GM12878 (cell line): ENCODE measurements around the gene RBM15B. TPM values are rescaled to one million over a fixed set of nuclear protein-coding genes. Genes with fewer than 3 reads are reported as not detected.

Experiments
- ATAC-seq: fragments of 200-7000 bp; cut with Tn5 transposase; 3 replicates; pipeline ENCODE4 v1.9.1; 2020; ENCODE audit warnings: mild to moderate bottlenecking, moderate library complexity
- BruUV-seq: library from RNA; stranded (reverse); fragments of 400-500 nt; replicated peaks from 2 replicates; lab custom pipeline; 2021; lab: Mats Ljungman, UMichigan
- CTCF ChIA-PET: fragments of 300-600 bp; sonication (Branson Sonifier 250); formaldehyde crosslinking; extraction: SDS; loops from one replicate; lab custom pipeline; 2021; ENCODE audit warnings: inconsistent platforms; lab: Yijun Ruan, JAX
- POLR2A ChIA-PET: fragments of 350-600 bp; formaldehyde crosslinking; extraction: SDS; loops from one replicate; lab custom pipeline; 2021; ENCODE audit warnings: inconsistent platforms; lab: Charles Lee
- RAD21 ChIA-PET: fragments of 300-600 bp; sonication (Branson Sonifier 250); formaldehyde crosslinking; loops from one replicate; lab custom pipeline; 2023; ENCODE audit warnings: antibody characterized with exemption; ENCODE audit not compliant: unreplicated experiment; lab: Charles Lee
- SMC1A ChIA-PET: fragments of 300-600 bp; sonication (Branson Sonifier 250); formaldehyde crosslinking; loops from one replicate; lab custom pipeline; 2023; ENCODE audit not compliant: unreplicated experiment, uncharacterized antibody; lab: Charles Lee
- DNase-seq: peaks from one replicate; pipeline ENCODE4 v3.0.0-alpha.2; 2011; ENCODE audit warnings: low read depth, low spot score
- FAIRE-seq: peaks from 3 replicates; lab custom pipeline; 2011; peaks lifted over from hg19 to GRCh38; lab: Jason Lieb, UNC
- H2AFZ ChIP-seq: 2 replicates; pipeline ENCODE4 v1.6.0; 2011; ENCODE audit warnings: low read depth, low read length, control low read depth; ENCODE audit not compliant: control insufficient read depth
- H3K27ac ChIP-seq: 2 replicates; pipeline ENCODE4 v1.5.1; 2011; ENCODE audit warnings: control low read depth; ENCODE audit not compliant: control insufficient read depth, insufficient read depth
- H3K27me3 ChIP-seq, 2 experiments: replicated peaks in 1 of 2; 2 replicates each; pipeline versions ENCODE4 v1.6.0 to v1.6.1; 2011; ENCODE audit warnings: low read length in 1 of 2; ENCODE audit not compliant: control insufficient read depth in 2 of 2, insufficient read depth in 2 of 2
- H3K36me3 ChIP-seq, 2 experiments: 2 replicates each; pipeline ENCODE4 v1.5.1; 2011; ENCODE audit warnings: low read length in 1 of 2; ENCODE audit not compliant: control insufficient read depth in 2 of 2, insufficient read depth in 2 of 2
- H3K4me1 ChIP-seq: 2 replicates; pipeline ENCODE4 v1.6.1; 2011; ENCODE audit warnings: mild to moderate bottlenecking, low read length, moderate library complexity, mixed read lengths; ENCODE audit not compliant: control insufficient read depth, insufficient read depth
- H3K4me2 ChIP-seq: 2 replicates; pipeline ENCODE4 v1.6.0; 2011; ENCODE audit warnings: control low read depth; ENCODE audit not compliant: control insufficient read depth, insufficient read depth
- H3K4me3 ChIP-seq: fragments of 200-600 bp; sonication (generic); 2 replicates; pipeline ENCODE4 v1.5.1; 2016
- H3K79me2 ChIP-seq: 2 replicates; pipeline ENCODE4 v1.6.0; 2011; ENCODE audit warnings: low read length; ENCODE audit not compliant: control insufficient read depth, insufficient read depth
- H3K9ac ChIP-seq: 2 replicates; pipeline ENCODE4 v1.8.0; 2011; ENCODE audit warnings: low read length, control low read depth, mixed read lengths; ENCODE audit not compliant: control insufficient read depth, insufficient read depth
- H3K9me3 ChIP-seq: replicated peaks from 3 replicates; pipeline ENCODE4 v1.5.1; 2011; ENCODE audit warnings: mild to moderate bottlenecking, low read length; ENCODE audit not compliant: control insufficient read depth, insufficient read depth
- H4K20me1 ChIP-seq: 2 replicates; pipeline ENCODE4 v1.6.0; 2011; ENCODE audit not compliant: control insufficient read depth, insufficient read depth
- ATF7 ChIP-seq: fragments of 450-650 bp; IDR thresholded peaks from 2 replicates; pipeline ENCODE4 v1.6.1; 2016; ENCODE audit warnings: low read depth, mild to moderate bottlenecking
- CBFB ChIP-seq: IDR thresholded peaks from 2 replicates; pipeline ENCODE4 v1.6.1; 2016; ENCODE audit warnings: antibody characterized with exemption, low read depth
- CHD2 ChIP-seq: IDR thresholded peaks from 2 replicates; pipeline ENCODE4 v1.6.1; 2011; ENCODE audit warnings: low read depth, low read length, improper control_type of control experiment, borderline replicate concordance
- E2F8 ChIP-seq: fragments of 450-650 bp; IDR thresholded peaks from 2 replicates; pipeline ENCODE4 v1.6.1; 2018; ENCODE audit warnings: mild to moderate bottlenecking, low read depth, moderate library complexity; ENCODE audit not compliant: partially characterized antibody
- EP300 ChIP-seq, 2 experiments: fragments of 150-350 bp in 1 of 2; IDR thresholded peaks; 2 replicates each; pipeline ENCODE4 v1.6.1; 2011 to 2012; ENCODE audit warnings: low read depth in 2 of 2, low read length in 2 of 2, borderline replicate concordance in 1 of 2, improper control_type of control experiment in 1 of 2, inconsistent platforms in 1 of 2; ENCODE audit not compliant: control insufficient read depth in 1 of 2
- EZH2 ChIP-seq: IDR thresholded peaks from 2 replicates; pipeline ENCODE4 v1.6.1; 2012; ENCODE audit warnings: low read depth, mild to moderate bottlenecking, control low read depth, inconsistent platforms, low read length, borderline replicate concordance; ENCODE audit not compliant: control insufficient read depth
- HCFC1 ChIP-seq: fragments of 150-350 bp; IDR thresholded peaks from 2 replicates; pipeline ENCODE4 v1.6.1; 2014; ENCODE audit warnings: low read length
- IRF5 ChIP-seq: fragments of 450-650 bp; IDR thresholded peaks from 2 replicates; pipeline ENCODE4 v1.6.1; 2017; ENCODE audit warnings: borderline replicate concordance
- JUNB ChIP-seq: IDR thresholded peaks from 2 replicates; pipeline ENCODE4 v1.6.1; 2016; ENCODE audit warnings: antibody characterized with exemption, mild to moderate bottlenecking
- MYB ChIP-seq: fragments of 150-350 bp; IDR thresholded peaks from 2 replicates; pipeline ENCODE4 v1.6.1; 2014; ENCODE audit warnings: mild to moderate bottlenecking, low read depth, low read length, borderline replicate concordance
- NR2C1 ChIP-seq: fragments of 450-650 bp; IDR thresholded peaks from 2 replicates; pipeline ENCODE4 v1.6.1; 2017; ENCODE audit warnings: antibody characterized with exemption, mild to moderate bottlenecking, moderate library complexity
- PKNOX1 ChIP-seq: fragments of 450-650 bp; IDR thresholded peaks from 2 replicates; pipeline ENCODE4 v1.6.1; 2016; ENCODE audit warnings: mild to moderate bottlenecking
- RAD21 ChIP-seq: IDR thresholded peaks from 2 replicates; pipeline ENCODE4 v1.6.1; 2011; ENCODE audit warnings: mild to moderate bottlenecking, low read depth, low read length, moderate library complexity; ENCODE audit not compliant: insufficient read depth
- RAD51 ChIP-seq: fragments of 450-650 bp; IDR thresholded peaks from 2 replicates; pipeline ENCODE4 v1.6.1; 2016; ENCODE audit warnings: moderate library complexity, mild to moderate bottlenecking, inconsistent platforms
- SMAD5 ChIP-seq: IDR thresholded peaks from 2 replicates; pipeline ENCODE4 v1.6.1; 2016; ENCODE audit warnings: antibody characterized with exemption, low read depth
- SMARCA5 ChIP-seq: fragments of 450-650 bp; IDR thresholded peaks from 2 replicates; pipeline ENCODE4 v1.6.1; 2017; ENCODE audit warnings: mild to moderate bottlenecking
- TAF1 ChIP-seq: IDR thresholded peaks from 2 replicates; pipeline ENCODE4 v1.6.1; 2011; ENCODE audit warnings: mild to moderate bottlenecking, low read depth, low read length, borderline replicate concordance
- TARDBP ChIP-seq: IDR thresholded peaks from 2 replicates; pipeline ENCODE4 v1.6.1; 2016; ENCODE audit warnings: borderline replicate concordance
- USF2 ChIP-seq: IDR thresholded peaks from 2 replicates; pipeline ENCODE4 v1.6.1; 2011; ENCODE audit warnings: low read depth, low read length, improper control_type of control experiment, borderline replicate concordance
- WGBS: methylation state at CpG from one replicate; pipeline ENCODE4 v1.1.6; 2016; ENCODE audit warnings: low lambda C conversion rate; ENCODE audit not compliant: insufficient replicate concordance, insufficient coverage; ENCODE audit errors: missing lambda C conversion rate; 5-methylcytosine and 5-hydroxymethylcytosine counted together
- in situ Hi-C: fragments of 300-500 bp; cut with MboI; formaldehyde crosslinking; loops from 9 replicates; pipeline ENCODE4 v1.14.3; 2018; ENCODE audit warnings: mixed read lengths
- intact Hi-C: fragments of 100-400 bp; cut with micrococcal nuclease; formaldehyde crosslinking; loops from one replicate; pipeline ENCODE4 v1.14.2; 2022; ENCODE audit not compliant: unreplicated experiment
- polyA plus RNA-seq, 11 experiments: library from polyadenylated mRNA; depleted of rRNA in 4 of 11; unstranded in 6 of 11; stranded (reverse) in 5 of 11; fragments of >200 nt; fragmentation: Nextera tagmentation in 4 of 11; fragmentation: Illumina TruSeq in 1 of 11; extraction: Ambion mirVana in 4 of 11; extraction: Trizol in 1 of 11; gene quantifications; 1 replicate in 1 of 11; 2 replicates in 10 of 11; pipeline versions ENCODE4 v1.2.1 to v1.2.3, GENCODE V29; 2011 to 2016; ENCODE audit warnings: inconsistent platforms in 2 of 11, missing spikeins in 2 of 11, low read depth in 1 of 11
- total RNA-seq, 4 experiments: library from RNA; depleted of rRNA in 3 of 4; stranded (reverse); fragments of >200 nt in 3 of 4; fragmentation: Illumina TruSeq in 1 of 4; extraction: Trizol in 1 of 4; gene quantifications; 2 replicates each; pipeline versions ENCODE4 v1.2.1 to v1.2.3, GENCODE V29; 2013 to 2021
- TF ChIP-seq, protein P1 (sequence below): IDR thresholded peaks from 2 replicates; pipeline ENCODE4 v1.6.1; 2011; ENCODE audit warnings: low read depth, mild to moderate bottlenecking, low read length, moderate library complexity, borderline replicate concordance; ENCODE audit errors: extremely low read depth

Gene RBM15B
- total and polyA plus RNA-seq, 10 of the 15 experiments (the other 5 are each of a cell fraction or from before 2014, with no cell fraction given) = 2.4 to 34.5 (median 19.1) TPM

GRCh38 chr3:51350751-51351150 is 40.3 kb upstream of the RBM15B start:
- CTCF ChIA-PET = no interaction called here
- ATAC-seq (no peak), DNase-seq (no peak), FAIRE-seq (no peak)
- Histone ChIP-seq H3K4me1 (no peaks in the 10 kb centered on the region), H3K36me3 (no peaks in the 10 kb centered on the region), H4K20me1 (no peaks in the 10 kb centered on the region), H3K79me2 (no peaks in the 10 kb centered on the region), H3K9ac (no peak overlapping the region), H2AFZ (no peak overlapping the region), H3K27me3 (no peaks in the 10 kb centered on the region), H3K27ac (no peak overlapping the region), H3K4me3 (no peak overlapping the region), H3K4me2 (no peak overlapping the region), H3K9me3 (no peaks in the 10 kb centered on the region; the same call in 2 of the 3 replicates)
- BruUV-seq = no TSS peak
- RAD21 ChIA-PET = no interaction called here
- intact Hi-C loops (no loop called here), in situ Hi-C loops (no loop called here)
- POLR2A ChIA-PET = no interaction called here
- SMC1A ChIA-PET = no interaction called here
- TF ChIP-seq EP300 (IDR thresholded peaks at IDR 0.05; ENCODE audit: borderline replicate concordance in 1 of 2, control insufficient read depth in 1 of 2, low read depth in 2 of 2, low read length in 2 of 2) (no peak), E2F8 (no peak), TARDBP (no peak), RAD21 (no peak), IRF5 (no peak), CBFB (no peak), SMAD5 (no peak), PKNOX1 (no peak), MYB (no peak), USF2 (no peak), ATF7 (no peak), TAF1 (no peak), EZH2 (no peak), NR2C1 (no peak), HCFC1 (no peak), CHD2 (no peak), SMARCA5 (no peak), RAD51 (no peak), JUNB (no peak)
- TF ChIP-seq, protein P1, sequence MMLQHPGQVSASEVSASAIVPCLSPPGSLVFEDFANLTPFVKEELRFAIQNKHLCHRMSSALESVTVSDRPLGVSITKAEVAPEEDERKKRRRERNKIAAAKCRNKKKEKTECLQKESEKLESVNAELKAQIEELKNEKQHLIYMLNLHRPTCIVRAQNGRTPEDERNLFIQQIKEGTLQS = no peak
- 43% methylated on average over 1 of the region's 1 CpG for WGBS
